ENCODE measurements around the gene BANK1.

DNA sequence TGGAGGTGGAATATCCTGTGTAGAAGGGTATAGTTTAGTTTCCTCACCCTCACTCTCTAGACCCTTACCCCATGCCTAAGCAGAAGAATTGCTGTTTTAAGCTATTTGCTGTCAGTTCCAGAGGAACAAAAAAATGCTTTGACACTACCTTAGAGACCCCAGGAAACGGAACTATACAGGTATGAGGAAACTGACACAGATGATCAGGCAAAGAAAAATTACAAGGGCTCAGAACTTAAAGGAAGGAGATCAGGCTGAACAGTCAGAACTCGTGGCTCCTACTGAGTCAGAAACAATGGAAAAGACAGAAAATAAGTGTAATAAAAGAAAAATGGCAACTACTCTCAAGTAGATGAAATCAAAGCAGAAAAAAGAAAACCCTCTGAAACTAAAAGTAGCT lies 65.6 kb downstream of the BANK1 start:
- TF ChIP-seq POLR2AphosphoS5 (IDR thresholded peaks at IDR 0.05) (no peak), EP300 (IDR thresholded peaks at IDR 0.05) (no peak), POLR2A (IDR thresholded peaks at IDR 0.05) (no peak)
- TF ChIP-seq, protein P1, sequence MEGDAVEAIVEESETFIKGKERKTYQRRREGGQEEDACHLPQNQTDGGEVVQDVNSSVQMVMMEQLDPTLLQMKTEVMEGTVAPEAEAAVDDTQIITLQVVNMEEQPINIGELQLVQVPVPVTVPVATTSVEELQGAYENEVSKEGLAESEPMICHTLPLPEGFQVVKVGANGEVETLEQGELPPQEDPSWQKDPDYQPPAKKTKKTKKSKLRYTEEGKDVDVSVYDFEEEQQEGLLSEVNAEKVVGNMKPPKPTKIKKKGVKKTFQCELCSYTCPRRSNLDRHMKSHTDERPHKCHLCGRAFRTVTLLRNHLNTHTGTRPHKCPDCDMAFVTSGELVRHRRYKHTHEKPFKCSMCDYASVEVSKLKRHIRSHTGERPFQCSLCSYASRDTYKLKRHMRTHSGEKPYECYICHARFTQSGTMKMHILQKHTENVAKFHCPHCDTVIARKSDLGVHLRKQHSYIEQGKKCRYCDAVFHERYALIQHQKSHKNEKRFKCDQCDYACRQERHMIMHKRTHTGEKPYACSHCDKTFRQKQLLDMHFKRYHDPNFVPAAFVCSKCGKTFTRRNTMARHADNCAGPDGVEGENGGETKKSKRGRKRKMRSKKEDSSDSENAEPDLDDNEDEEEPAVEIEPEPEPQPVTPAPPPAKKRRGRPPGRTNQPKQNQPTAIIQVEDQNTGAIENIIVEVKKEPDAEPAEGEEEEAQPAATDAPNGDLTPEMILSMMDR (IDR thresholded peaks at IDR 0.05): no peak
